Stimulated activated CD4-positive, alpha-beta T cell treated with anti-CD3 and anti-CD28 coated beads, TNF-alpha, amount 100 ng/mL, for 24 hours (primary cell): ENCODE results near the gene MYMK.
A peak's percentile ranks its signal among the peaks of the same experiment; 100 is the strongest.

Experiments used
- DNase-seq, 3 experiments: peaks; one replicate each; pipeline ENCODE4 v3.0.0-alpha.2; 2020; ENCODE audit warnings: low read depth in 3 of 3

MYMK gene

GRCh38 chr9:133535306-133535877, 10.6 kb upstream of the MYMK start:
- DNase-seq = no peak

GRCh38 chr9:133534346-133535291, 9.9 kb upstream of the MYMK start, which contains the start of gene ADAMTSL2:
Gene ADAMTSL2 (plus strand): TSS chr9:133534704. CDS start chr9:133536713, 2,009 bp downstream.
- DNase-seq = peak in 2 of 3 experiments; percentile 10 to 37

- no peak for DNase-seq
These were observed 9.1 kb upstream of the MYMK start for GRCh38 chr9:133533857-133534256.

DNA sequence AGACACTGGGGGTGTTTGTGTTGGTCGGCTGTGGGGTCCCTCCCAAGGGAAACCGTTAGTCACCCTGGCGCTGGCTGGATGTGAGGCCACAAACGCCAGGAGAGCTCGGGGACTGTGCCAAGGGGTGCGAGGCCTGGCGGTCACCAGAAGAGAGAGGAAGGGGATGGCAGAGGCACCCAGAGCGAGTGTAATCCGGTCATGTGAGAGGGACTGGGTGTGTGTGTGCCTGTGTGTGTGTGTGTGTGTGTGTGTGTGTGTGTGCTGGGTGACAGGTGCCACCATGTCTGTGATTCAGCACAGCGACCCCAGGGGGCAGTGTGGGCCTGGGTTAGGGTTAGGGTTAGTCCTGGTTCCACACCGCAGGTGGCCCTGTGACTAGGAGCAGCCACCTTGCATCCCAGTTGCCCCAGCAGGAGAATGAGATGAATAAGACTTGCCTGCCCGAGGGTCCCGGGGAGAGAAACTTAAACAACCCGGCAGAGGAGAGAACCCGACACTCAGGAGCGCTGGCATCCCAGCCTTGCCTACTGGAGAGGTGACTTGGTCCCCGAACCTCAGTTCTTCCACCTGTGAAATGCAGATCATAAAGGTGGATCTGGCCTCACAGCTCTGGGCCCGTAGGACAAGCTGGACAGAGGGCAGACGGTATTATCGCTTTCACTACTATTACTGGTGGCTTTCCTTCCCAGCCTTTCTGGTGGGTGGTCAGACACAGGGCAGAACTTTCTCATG, 8.3 kb upstream of the MYMK start:
- DNase-seq = peak; percentile 36 to 77 (median 38)

GRCh38 chr9:133531293-133531692, 6.5 kb upstream of the MYMK start:
- DNase-seq = no peak

GRCh38 chr9:133529874-133530273, 5.1 kb upstream of the MYMK start:
- no peak for DNase-seq

DNA sequence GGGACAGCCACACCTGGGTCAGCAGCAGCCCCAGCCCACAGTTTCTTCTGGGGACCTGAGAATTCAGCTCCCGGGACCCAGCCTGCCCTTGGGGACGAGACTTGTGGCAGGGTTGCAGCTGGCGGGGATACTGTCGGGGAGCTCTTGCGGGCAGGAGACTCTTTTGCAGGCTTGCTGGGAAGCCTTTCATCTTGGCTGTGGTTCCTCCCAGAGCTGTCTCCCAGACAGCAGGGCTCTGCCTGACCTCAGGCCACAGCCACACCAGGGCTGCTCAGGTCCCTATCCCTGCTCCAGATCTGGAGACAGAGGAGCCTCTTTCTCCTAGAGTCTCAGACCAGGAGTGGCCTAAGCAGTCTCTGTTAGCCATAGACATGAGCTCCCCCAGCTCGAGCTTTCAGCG, 4.7 kb upstream of the MYMK start:
- DNase-seq = no peak

DNA sequence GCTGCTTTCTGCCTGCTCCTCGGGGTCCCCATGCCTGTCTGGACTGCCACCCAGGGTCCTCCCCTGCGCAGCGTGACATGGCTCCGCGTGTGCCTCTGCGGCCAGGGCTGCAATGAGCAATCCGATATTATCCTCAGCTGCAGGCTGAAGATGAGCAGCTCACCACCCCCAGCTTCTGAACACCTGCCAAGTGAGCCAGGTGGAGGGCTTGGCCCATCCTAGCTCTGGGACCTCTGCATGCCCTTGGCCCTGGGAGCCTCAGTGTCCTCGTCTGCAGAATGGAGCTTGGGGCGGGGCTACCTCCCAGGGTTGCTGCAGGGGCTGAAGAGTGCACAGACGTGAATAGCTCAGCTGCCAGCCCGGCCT, 4.1 kb upstream of the MYMK start:
- no peak for DNase-seq

DNA sequence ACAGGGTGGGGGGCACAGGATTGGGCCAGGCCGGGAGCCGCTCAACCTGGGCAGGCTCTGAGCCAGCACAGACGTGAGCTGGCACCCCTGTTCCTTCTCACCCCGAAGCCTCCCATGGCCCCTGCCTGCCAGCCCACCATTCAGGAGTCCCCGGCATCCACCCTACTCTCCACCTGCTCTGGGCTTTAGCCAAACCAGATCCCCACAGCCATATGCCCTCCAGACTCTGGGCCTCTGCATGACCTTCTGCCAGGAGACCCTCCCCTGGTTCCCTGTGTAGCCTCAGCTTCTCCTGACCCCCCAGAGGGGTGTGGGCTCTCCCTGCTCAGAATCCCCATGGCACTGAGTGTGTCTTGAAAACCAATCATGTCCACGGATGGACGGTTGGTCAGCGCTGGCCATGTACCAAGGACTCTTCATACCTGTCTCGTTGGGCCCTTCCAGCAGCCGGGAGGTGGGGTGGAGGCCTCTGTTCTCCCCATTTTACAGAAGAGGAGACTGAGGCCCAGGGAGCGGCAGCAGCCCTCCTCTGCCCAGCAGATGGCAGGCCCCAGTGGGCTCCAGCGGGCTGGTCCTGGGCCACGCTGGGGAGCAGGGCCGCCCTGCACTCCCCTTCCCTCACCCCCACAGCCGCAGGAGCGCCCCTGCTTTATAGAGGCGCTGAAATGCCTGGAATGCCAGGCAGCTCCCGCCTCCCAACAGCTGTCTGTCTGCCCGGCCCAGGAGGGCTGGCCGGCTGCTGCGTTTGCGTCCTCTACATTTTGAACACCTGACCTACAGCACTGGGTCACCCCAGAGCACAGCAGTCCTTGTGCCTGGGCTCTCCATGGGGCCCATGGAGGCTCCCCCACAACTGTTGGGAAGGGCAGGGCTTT, 3.5 kb upstream of the MYMK start:
- DNase-seq = no peak

DNA sequence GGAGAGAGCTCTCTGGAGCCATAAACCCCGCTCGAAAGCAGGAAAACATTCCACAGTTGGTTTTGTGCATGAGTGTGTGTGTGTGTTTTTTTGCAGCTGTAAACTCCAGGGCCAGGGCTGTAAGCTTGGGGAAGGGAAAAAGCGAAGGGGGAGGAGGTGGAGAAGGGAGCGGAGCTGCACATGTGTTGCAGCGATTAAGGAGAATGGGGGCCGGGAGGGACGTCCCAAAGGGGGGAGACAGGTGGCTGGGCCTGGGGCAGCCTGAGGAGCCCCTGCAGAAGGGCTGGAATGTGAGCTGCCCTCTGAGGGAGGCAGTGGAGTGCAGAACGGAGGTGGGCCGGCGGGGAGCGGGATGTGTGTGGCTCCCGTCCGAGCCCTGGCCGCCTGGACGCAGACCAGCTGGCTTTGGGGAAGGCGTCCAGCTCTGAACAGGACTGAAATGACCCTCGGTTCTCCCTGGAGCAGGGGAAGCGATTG, 2.7 kb upstream of the MYMK start:
- no peak for DNase-seq

DNA sequence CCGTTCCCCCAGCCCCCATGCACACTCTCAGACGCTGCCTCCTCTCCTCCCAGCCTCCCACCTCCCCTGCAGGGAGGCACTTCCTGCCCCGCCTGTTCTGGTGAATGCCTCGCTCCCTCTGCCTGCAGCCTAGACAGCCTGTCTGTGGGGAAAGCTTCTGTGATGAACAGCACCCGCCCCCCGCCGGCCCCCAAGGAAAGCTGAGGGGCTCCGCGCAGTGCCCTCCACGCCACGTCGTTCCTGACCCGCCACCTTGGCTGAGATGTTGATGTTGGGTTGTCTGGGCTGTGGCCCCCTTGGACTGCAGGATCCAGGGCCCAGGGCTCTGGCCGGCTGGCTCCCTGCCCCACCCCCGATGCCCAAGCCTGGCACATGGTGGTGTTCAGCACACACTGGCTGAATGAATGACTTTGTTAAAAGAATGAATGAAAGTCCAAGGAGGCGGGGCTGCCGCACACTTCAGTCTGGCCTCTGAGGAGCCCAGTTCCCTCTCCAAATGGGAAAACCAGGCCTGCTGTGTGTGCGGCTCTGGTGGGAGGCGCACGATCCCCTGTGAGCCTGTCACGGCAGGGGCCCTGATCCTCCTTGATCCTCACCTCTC, 2.1 kb upstream of the MYMK start:
- no peak for DNase-seq

GRCh38 chr9:133525677-133526076, 918 bp upstream of the MYMK start:
- no peak for DNase-seq

- no peak for DNase-seq
These were observed 613 bp downstream of the MYMK start for GRCh38 chr9:133524146-133524545.

- no peak for DNase-seq
These were observed 1.7 kb downstream of the MYMK start for GRCh38 chr9:133523106-133523505.

DNA sequence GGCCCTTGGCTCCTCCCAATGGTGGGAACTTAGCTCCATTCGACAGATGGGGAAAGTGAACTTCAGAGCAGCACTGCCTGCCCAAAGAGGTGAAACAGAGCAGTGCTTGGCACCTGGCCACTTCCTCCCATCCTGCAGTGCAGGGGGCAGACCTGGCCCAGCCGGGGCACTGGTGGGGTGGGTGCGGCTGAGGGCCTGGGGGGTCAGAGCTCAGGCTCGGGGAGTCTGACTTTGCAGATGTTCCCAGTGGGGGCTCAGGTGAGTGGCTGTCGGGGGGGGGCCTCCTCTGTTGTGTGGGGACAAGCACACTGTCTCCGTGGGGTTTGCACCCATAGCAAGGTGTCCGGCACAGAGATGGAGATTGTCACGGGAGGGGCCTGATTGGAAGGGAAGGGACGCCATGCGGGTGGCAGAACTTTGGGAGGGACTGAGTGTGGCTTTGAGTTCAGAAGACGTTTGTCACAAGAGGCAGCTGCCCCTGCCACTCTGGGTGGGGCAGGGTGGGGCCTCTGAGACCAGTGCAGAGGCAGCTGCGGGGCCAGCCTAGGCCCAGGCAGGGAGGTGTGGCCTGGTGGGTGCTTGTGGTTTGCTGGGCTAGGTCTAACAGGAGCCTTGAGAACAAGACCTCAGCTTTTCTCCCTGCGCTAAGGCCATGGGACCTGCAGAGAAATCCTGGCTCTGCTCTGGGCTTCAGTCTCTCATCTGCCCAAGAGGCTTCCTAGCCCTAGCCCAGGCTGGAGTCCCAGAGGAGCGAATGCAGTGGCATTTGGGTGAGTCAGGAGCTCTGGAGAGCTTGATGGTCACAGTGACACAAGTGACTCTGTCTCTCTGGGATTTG, 2.5 kb downstream of the MYMK start:
- DNase-seq = no peak

DNA sequence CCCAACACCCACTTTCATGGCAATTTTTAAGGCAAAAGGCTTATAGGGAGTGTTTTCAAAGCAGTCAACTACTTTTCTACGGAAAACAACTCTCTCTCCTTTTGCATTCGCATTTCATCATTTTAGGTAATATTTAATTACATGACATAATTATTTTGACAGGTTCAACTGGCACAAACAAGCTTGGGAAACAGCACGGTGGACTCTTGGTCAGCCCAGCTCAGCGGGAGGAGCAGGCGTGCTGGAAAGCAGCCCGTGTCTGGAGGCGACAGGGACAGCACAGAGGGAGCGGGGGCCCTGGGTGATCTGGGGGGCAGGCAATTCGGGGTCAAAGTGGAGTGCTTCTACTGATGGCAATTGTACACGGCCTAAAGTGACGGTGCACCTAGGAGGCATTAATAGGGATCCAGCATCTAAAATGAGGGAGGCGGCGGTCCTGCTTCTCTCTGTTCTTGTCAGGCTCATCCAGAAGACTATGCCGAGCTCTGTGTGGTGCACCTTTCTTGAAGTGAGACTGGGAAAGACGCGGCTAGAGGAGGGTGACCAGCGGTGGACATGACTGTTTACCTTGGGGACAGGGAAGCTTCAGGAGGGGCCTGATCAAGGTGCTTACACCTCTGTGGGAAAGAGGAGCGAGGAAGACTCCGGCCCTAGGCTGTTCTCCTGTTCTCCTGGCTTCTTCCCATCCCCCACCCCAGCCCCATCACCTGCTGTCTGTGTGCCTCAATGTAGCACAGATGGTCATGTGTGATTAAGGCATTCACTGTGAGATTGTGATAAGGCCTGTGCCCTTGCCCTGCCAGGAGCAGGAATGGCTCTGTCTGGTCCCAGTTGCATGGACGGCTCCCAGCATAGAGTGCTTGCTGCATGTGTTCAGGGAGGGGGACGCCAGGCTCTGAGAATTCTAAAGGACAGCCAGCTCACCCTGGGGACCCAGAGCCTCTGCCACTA, 3.4 kb downstream of the MYMK start:
- no peak for DNase-seq

- DNase-seq = no peak
These were observed 4.5 kb downstream of the MYMK start for GRCh38 chr9:133520121-133520835.

DNA sequence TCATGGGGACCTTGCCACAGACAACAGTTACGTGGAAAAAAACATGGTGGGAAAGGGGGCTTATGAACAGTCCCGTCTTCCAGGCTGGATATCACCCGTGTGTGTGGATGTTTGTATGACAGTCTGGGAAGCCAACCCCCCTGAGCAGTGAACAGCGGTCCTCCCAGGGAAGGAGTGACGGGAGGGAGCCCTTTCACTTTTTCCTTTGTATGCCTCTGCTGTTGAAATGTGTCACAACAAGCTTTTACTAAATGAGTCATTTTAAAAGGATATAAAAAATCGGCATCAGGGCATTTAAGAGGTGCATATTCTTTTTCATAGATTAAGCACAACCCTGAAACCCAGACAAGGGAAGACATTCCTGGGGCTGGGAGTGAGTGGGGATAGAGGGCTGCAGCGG, 5.1 kb downstream of the MYMK start:
- no peak for DNase-seq
